ENCODE results near the gene THOC2.

- TF ChIP-seq, protein P1, sequence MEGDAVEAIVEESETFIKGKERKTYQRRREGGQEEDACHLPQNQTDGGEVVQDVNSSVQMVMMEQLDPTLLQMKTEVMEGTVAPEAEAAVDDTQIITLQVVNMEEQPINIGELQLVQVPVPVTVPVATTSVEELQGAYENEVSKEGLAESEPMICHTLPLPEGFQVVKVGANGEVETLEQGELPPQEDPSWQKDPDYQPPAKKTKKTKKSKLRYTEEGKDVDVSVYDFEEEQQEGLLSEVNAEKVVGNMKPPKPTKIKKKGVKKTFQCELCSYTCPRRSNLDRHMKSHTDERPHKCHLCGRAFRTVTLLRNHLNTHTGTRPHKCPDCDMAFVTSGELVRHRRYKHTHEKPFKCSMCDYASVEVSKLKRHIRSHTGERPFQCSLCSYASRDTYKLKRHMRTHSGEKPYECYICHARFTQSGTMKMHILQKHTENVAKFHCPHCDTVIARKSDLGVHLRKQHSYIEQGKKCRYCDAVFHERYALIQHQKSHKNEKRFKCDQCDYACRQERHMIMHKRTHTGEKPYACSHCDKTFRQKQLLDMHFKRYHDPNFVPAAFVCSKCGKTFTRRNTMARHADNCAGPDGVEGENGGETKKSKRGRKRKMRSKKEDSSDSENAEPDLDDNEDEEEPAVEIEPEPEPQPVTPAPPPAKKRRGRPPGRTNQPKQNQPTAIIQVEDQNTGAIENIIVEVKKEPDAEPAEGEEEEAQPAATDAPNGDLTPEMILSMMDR (IDR thresholded peaks at IDR 0.05), result no peak
- no peak for TF ChIP-seq POLR2A (IDR thresholded peaks at IDR 0.05)
These were observed 22.3 kb upstream of the THOC2 start for GRCh38 chrX:123755107-123755506.
